Natural killer cell (primary cell): ENCODE measurements around the gene CCDC88B. TPM values are rescaled to one million over a fixed set of nuclear protein-coding genes. Genes with fewer than 3 reads are reported as not detected.
"Not testable (repeated sequence)": the region's sequence is repeated elsewhere in the genome, so short reads cannot be mapped to it uniquely, and the experiment has no call there.

Source experiments
- ATAC-seq, 3 donors: fragments of 150-1000 bp in 2 of 3; fragments of 200-7000 bp in 1 of 3; cut with Tn5 transposase; 1 replicate in 1 of 3; 2 replicates in 2 of 3; pipeline ENCODE4 v1.10.0; 2021; ENCODE audit warnings: mild to moderate bottlenecking in 2 of 3, moderate library complexity in 2 of 3
- DNase-seq, 2 donors: peaks; one replicate each; pipeline versions ENCODE4 v3.0.0 to v3.0.0-alpha.2; 2013 to 2021; ENCODE audit warnings: mixed read lengths in 1 of 2
- H3K27ac ChIP-seq: one replicate; pipeline ENCODE4 v1.5.1; 2013; ENCODE audit warnings: mild to moderate bottlenecking, low read length
- H3K27me3 ChIP-seq: one replicate; pipeline ENCODE4 v1.6.1; 2013; ENCODE audit warnings: low read length; ENCODE audit not compliant: control insufficient read depth, insufficient read depth
- H3K36me3 ChIP-seq: one replicate; pipeline ENCODE4 v1.6.1; 2013; ENCODE audit warnings: low read length; ENCODE audit not compliant: control insufficient read depth, insufficient read depth
- H3K4me1 ChIP-seq: one replicate; pipeline ENCODE4 v1.6.1; 2013; ENCODE audit warnings: low read length; ENCODE audit not compliant: control insufficient read depth, insufficient read depth
- H3K4me3 ChIP-seq: one replicate; pipeline ENCODE4 v1.5.1; 2013; ENCODE audit warnings: low read length
- H3K9me3 ChIP-seq: one replicate; pipeline ENCODE4 v1.6.1; 2013; ENCODE audit warnings: low read length; ENCODE audit not compliant: control insufficient read depth, insufficient read depth
- H3K27ac Mint-ChIP-seq, 2 donors: one replicate each; pipeline ENCODE4 v1.8.0; 2022; ENCODE audit warnings: mild to moderate bottlenecking in 2 of 2, mixed read lengths in 2 of 2, moderate library complexity in 1 of 2
- H3K27me3 Mint-ChIP-seq, 2 donors: one replicate each; pipeline ENCODE4 v1.8.0; 2022; ENCODE audit warnings: low read depth in 2 of 2, mixed read lengths in 2 of 2
- H3K36me3 Mint-ChIP-seq: one replicate; pipeline ENCODE4 v1.8.0; 2022; ENCODE audit warnings: mixed read lengths
- H3K4me1 Mint-ChIP-seq, 2 donors: one replicate each; pipeline ENCODE4 v1.8.0; 2022; ENCODE audit warnings: mixed read lengths in 2 of 2
- H3K4me3 Mint-ChIP-seq: one replicate; pipeline ENCODE4 v1.8.0; 2022; ENCODE audit warnings: mild to moderate bottlenecking, moderate library complexity, mixed read lengths
- H3K9me3 Mint-ChIP-seq, 2 donors: one replicate each; pipeline ENCODE4 v1.8.0; 2022; ENCODE audit warnings: mixed read lengths in 2 of 2
- WGBS: methylation state at CpG from one replicate; pipeline ENCODE4 v1.1.7; 2013; ENCODE audit warnings: missing lambda C conversion rate; ENCODE audit not compliant: insufficient coverage; 5-methylcytosine and 5-hydroxymethylcytosine counted together
- intact Hi-C: fragments of 100-400 bp; cut with micrococcal nuclease; formaldehyde crosslinking; loops from one replicate; pipeline ENCODE4 v1.14.2; 2022
- total RNA-seq, 4 donors: library from RNA; stranded (reverse); fragments of 120-200 nt in 1 of 4; gene quantifications; one replicate each; pipeline versions ENCODE4 v1.2.3 to v1.2.4, GENCODE V29; 2013 to 2022
- TF ChIP-seq, protein P1 (sequence below): fragments of 200-600 bp; IDR thresholded peaks from one replicate; pipeline ENCODE4 v1.8.0; 2022; ENCODE audit warnings: antibody characterized with exemption

Gene CCDC88B
- total RNA-seq, 3 donors from 2014 or later (not counting 1 experiment from before 2014, with no cell fraction given): 262 to 276 (median 272) TPM

DNA sequence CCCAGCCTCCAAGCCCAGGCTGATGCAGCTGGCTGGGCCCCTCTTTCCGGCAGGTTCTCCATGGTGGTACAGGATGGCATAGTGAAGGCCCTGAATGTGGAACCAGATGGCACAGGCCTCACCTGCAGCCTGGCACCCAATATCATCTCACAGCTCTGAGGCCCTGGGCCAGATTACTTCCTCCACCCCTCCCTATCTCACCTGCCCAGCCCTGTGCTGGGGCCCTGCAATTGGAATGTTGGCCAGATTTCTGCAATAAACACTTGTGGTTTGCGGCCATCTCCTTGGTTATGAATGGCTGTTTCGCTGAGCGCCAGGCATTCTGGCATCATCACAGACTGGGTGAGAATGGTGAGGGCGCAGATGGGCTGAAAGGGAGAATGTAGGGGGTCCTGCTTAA is 18.5 kb upstream of the CCDC88B start:
- TF ChIP-seq, protein P1, sequence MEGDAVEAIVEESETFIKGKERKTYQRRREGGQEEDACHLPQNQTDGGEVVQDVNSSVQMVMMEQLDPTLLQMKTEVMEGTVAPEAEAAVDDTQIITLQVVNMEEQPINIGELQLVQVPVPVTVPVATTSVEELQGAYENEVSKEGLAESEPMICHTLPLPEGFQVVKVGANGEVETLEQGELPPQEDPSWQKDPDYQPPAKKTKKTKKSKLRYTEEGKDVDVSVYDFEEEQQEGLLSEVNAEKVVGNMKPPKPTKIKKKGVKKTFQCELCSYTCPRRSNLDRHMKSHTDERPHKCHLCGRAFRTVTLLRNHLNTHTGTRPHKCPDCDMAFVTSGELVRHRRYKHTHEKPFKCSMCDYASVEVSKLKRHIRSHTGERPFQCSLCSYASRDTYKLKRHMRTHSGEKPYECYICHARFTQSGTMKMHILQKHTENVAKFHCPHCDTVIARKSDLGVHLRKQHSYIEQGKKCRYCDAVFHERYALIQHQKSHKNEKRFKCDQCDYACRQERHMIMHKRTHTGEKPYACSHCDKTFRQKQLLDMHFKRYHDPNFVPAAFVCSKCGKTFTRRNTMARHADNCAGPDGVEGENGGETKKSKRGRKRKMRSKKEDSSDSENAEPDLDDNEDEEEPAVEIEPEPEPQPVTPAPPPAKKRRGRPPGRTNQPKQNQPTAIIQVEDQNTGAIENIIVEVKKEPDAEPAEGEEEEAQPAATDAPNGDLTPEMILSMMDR: no peak
- WGBS: 96% methylated on average over 5 of the region's 5 CpGs
- H3K27ac Mint-ChIP-seq: peak overlapping the region in 1 of 2 donors; percentile 99

DNA sequence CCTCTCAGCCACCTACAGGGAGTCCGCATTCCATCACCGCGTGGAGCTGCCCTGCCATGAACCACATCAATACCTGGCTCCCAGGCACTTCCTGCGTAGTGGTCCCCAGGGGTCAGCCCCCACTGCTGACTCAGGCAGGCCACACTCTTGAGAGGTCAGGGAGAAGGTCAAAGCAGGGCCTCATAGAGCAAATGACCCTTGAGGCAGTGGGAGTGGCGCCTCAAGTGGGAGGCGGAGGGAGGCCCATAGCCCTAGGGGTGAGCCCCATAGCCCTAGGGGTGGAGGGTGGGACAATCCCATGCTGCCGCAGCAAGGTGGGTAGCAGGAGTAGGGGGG is 17.1 kb upstream of the CCDC88B start:
- Histone ChIP-seq H3K36me3 (peaks cover 16% of the 10 kb centered on the region), H3K4me1 (peaks cover 17% of the 10 kb centered on the region), H3K9me3 (no peaks in the 10 kb centered on the region), H3K27me3 (no peaks in the 10 kb centered on the region), H3K4me3 (no peak overlapping the region), H3K27ac (no peak overlapping the region)
- intact Hi-C loops: no loop called here
- no peaks in the 10 kb centered on the region for H3K36me3 Mint-ChIP-seq
- H3K9me3 Mint-ChIP-seq: no peaks in the 10 kb centered on the region
- no peak overlapping the region for H3K4me3 Mint-ChIP-seq
- 86% methylated on average over 7 of the region's 7 CpGs for WGBS
- no peaks in the 10 kb centered on the region for H3K27me3 Mint-ChIP-seq
- peaks cover 30 to 38% of the 10 kb centered on the region in 2 donors for H3K4me1 Mint-ChIP-seq
- no peak overlapping the region for H3K27ac Mint-ChIP-seq
- DNase-seq (no peak), ATAC-seq (no peak)
- TF ChIP-seq, protein P1: no peak

More for the DNA sequence above, 18.5 kb upstream of the CCDC88B start:
- Histone ChIP-seq H3K4me3 (no peak overlapping the region), H3K27ac (no peak overlapping the region), H3K36me3 (peaks cover 16% of the 10 kb centered on the region), H3K4me1 (peaks cover 25% of the 10 kb centered on the region), H3K27me3 (no peaks in the 10 kb centered on the region), H3K9me3 (no peaks in the 10 kb centered on the region)
- Mint-ChIP-seq H3K9me3 (no peaks in the 10 kb centered on the region), H3K4me3 (no peak overlapping the region), H3K4me1 (peaks cover 44 to 47% of the 10 kb centered on the region in 2 donors), H3K36me3 (no peaks in the 10 kb centered on the region), H3K27me3 (no peaks in the 10 kb centered on the region)
- intact Hi-C loops: no loop called here
- no peak for ATAC-seq
- no peak for DNase-seq

DNA sequence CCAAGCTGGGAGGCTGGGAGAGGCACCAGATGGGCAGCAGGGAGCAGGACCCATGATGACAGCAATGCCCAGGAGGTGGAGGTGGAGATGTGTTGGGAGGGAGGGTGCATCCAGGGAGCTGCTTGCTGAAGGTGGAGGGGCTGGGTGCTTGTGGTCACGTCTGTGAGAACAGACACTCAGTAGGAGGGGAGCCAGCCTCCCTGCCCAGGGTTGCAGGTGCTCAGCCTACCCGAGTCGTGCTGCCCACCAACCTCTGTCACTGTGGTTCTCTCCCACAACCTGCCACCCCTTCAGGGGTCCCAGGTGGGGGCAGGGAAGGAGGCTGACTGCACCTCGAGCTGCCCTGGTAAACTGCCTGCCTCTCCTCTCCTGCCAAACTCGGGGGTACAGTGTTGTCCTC is 16.6 kb upstream of the CCDC88B start:
- Mint-ChIP-seq H3K4me3 (no peak overlapping the region), H3K36me3 (no peaks in the 10 kb centered on the region), H3K9me3 (no peaks in the 10 kb centered on the region), H3K4me1 (peaks cover 25 to 35% of the 10 kb centered on the region in 2 donors), H3K27ac (peak overlapping the region in 1 of 2 donors; percentile 44), H3K27me3 (no peaks in the 10 kb centered on the region)
- DNase-seq (no peak), ATAC-seq (no peak)
- WGBS: 32% methylated on average over 5 of the region's 5 CpGs
- intact Hi-C loops: no loop called here
- Histone ChIP-seq H3K27ac (no peak overlapping the region), H3K36me3 (peaks cover 16% of the 10 kb centered on the region), H3K4me3 (no peak overlapping the region), H3K27me3 (no peaks in the 10 kb centered on the region), H3K4me1 (peaks cover 14% of the 10 kb centered on the region), H3K9me3 (no peaks in the 10 kb centered on the region)
- TF ChIP-seq, protein P1: no peak

DNA sequence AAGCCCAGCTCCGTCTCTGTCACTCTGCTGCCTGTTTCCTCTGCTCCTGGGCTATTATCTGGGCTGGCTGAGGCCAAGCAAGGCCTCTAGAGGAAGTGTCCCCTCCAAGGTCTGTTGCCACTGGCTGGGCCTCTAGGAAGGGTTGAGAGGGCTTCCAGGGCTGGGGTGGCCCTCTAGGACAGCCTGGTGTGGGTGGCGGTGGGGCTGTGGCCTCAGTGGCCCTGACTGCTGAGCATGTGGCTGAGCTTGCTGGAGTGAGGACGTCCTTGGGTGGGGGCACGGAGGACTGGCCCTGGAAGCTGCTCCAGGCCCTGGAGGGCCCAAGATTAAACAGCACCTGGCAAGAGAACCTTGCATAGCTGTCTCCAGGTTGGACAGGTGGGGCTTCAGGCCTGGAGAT is 16.0 kb upstream of the CCDC88B start:
- ATAC-seq, H3K4me3 ChIP-seq, H3K27me3 Mint-ChIP-seq, H3K9me3 Mint-ChIP-seq, H3K36me3 Mint-ChIP-seq, H3K4me3 Mint-ChIP-seq, DNase-seq, H3K27ac ChIP-seq, intact Hi-C loops, H3K9me3 ChIP-seq, H3K4me1 ChIP-seq, H3K27me3 ChIP-seq: not testable (repeated sequence)
- H3K4me1 Mint-ChIP-seq: peaks cover 19 to 30% of the 10 kb centered on the region in 2 donors
- WGBS: 87% methylated on average over 4 of the region's 4 CpGs
- H3K36me3 ChIP-seq: peaks cover 16% of the 10 kb centered on the region
- peak overlapping the region in 1 of 2 donors; percentile 44 for H3K27ac Mint-ChIP-seq
